CD4-positive, alpha-beta memory T cell (primary cell): ENCODE measurements around the gene TOPBP1. TPM values are rescaled to one million over a fixed set of nuclear protein-coding genes. Genes with fewer than 3 reads are reported as not detected.
A peak's percentile ranks its signal among the peaks of the same experiment; 100 is the strongest.

Experiments used
- CTCF ChIA-PET: fragments of 350-600 bp; sonication (Branson Sonifier 250); formaldehyde crosslinking; loops from one replicate; lab custom pipeline; 2021; ENCODE audit warnings: inconsistent platforms; ENCODE audit not compliant: partially characterized antibody; lab: Charles Lee
- POLR2A ChIA-PET: fragments of 350-600 bp; sonication (Branson Sonifier 250); formaldehyde crosslinking; loops from one replicate; lab custom pipeline; 2021; ENCODE audit not compliant: partially characterized antibody; lab: Charles Lee
- DNase-seq, 5 donors: peaks; one replicate each; pipeline versions ENCODE4 v3.0.0 to v3.0.0-alpha.2; 2020 to 2022; ENCODE audit warnings: mixed read lengths in 1 of 5
- H3K27ac ChIP-seq: one replicate; pipeline ENCODE4 v1.7.0; 2013; ENCODE audit warnings: low read depth, low read length
- H3K27me3 ChIP-seq: 2 replicates; pipeline ENCODE4 v1.7.0; 2013; ENCODE audit warnings: mild to moderate bottlenecking, low read length, moderate library complexity; ENCODE audit not compliant: insufficient read depth
- H3K36me3 ChIP-seq: 2 replicates; pipeline ENCODE4 v1.7.0; 2013; ENCODE audit warnings: mild to moderate bottlenecking, low read length, moderate library complexity; ENCODE audit not compliant: insufficient read depth
- H3K4me1 ChIP-seq: 2 replicates; pipeline ENCODE4 v1.7.0; 2013; ENCODE audit warnings: mild to moderate bottlenecking, low read length, moderate library complexity; ENCODE audit not compliant: insufficient read depth
- H3K4me3 ChIP-seq, 2 donors: one replicate each; pipeline ENCODE4 v1.7.0; 2013; ENCODE audit warnings: low read length in 2 of 2, mild to moderate bottlenecking in 1 of 2
- H3K9me3 ChIP-seq, 2 donors: one replicate each; pipeline ENCODE4 v1.7.0; 2013; ENCODE audit warnings: low read length in 2 of 2, control low read depth in 1 of 2; ENCODE audit not compliant: control insufficient read depth in 1 of 2
- H3K27ac Mint-ChIP-seq, 7 donors: one replicate each; pipeline ENCODE4 v1.8.0; 2020 to 2021; ENCODE audit warnings: mixed read lengths in 7 of 7, mild to moderate bottlenecking in 6 of 7, inconsistent platforms in 3 of 7, moderate library complexity in 3 of 7
- H3K27me3 Mint-ChIP-seq, 2 donors: one replicate each; pipeline ENCODE4 v1.8.0; 2020 to 2021; ENCODE audit warnings: mixed read lengths in 2 of 2
- H3K36me3 Mint-ChIP-seq, 2 donors: one replicate each; pipeline ENCODE4 v1.8.0; 2020 to 2021; ENCODE audit warnings: mixed read lengths in 2 of 2, inconsistent platforms in 1 of 2, mild to moderate bottlenecking in 1 of 2
- H3K4me1 Mint-ChIP-seq, 4 donors: one replicate each; pipeline ENCODE4 v1.8.0; 2020 to 2021; ENCODE audit warnings: mixed read lengths in 4 of 4, mild to moderate bottlenecking in 1 of 4
- H3K4me3 Mint-ChIP-seq, 8 donors: one replicate each; pipeline ENCODE4 v1.8.0; 2020 to 2021; ENCODE audit warnings: mixed read lengths in 8 of 8, mild to moderate bottlenecking in 7 of 8, moderate library complexity in 6 of 8, inconsistent platforms in 3 of 8
- H3K9me3 Mint-ChIP-seq, 8 donors: one replicate each; pipeline ENCODE4 v1.8.0; 2020 to 2021; ENCODE audit warnings: mixed read lengths in 8 of 8, mild to moderate bottlenecking in 5 of 8, inconsistent platforms in 3 of 8, moderate library complexity in 1 of 8
- intact Hi-C: fragments of 100-400 bp; cut with micrococcal nuclease; formaldehyde crosslinking; loops from one replicate; pipeline ENCODE4 v1.15.1; 2023
- polyA plus RNA-seq, 2 donors: library from polyadenylated mRNA; unstranded; fragments of 300-500 nt; fragmentation: Illumina TruSeq; gene quantifications; one replicate each; pipeline ENCODE4 v1.2.3, GENCODE V29; 2021
- total RNA-seq, 2 experiments: library from RNA; stranded (reverse); gene quantifications; one replicate each; pipeline ENCODE4 v1.2.3, GENCODE V29; 2021

TOPBP1 gene
- total and polyA plus RNA-seq, 4 experiments from 2014 or later: 6.1 to 43.2 (median 27.5) TPM

- Histone ChIP-seq H3K36me3 (no peaks in the 10 kb centered on the region), H3K4me3 (peak overlapping the region; percentile 78 to 99), H3K9me3 (no peaks in the 10 kb centered on the region), H3K27ac (peak overlapping the region; percentile 81), H3K4me1 (peaks cover 32% of the 10 kb centered on the region), H3K27me3 (no peaks in the 10 kb centered on the region)
- Mint-ChIP-seq H3K4me1 (peaks cover 29 to 52% (median 40%) of the 10 kb centered on the region in 4 donors), H3K9me3 (no peaks in the 10 kb centered on the region), H3K27me3 (no peaks in the 10 kb centered on the region), H3K36me3 (peaks cover 7 to 34% of the 10 kb centered on the region in 2 donors), H3K4me3 (peak overlapping the region; percentile 98 to 99 (median 98)), H3K27ac (peak overlapping the region; percentile 98 to 99 (median 99))
- intact Hi-C loops: loop anchor here (1.0 to 5.0 kb wide), 5 partner anchors 89 to 935 kb away; partner anchors contain the start of genes ANAPC13, CDV3, CEP63 and SRPRB
- POLR2A ChIA-PET: interaction anchor here (1.3 to 2.9 kb wide), 3 partner anchors 87 to 172 kb away, joined by 5 to 16 read pairs (median 10); partner anchors contain the start of gene CDV3
- DNase-seq: peak in 1 of 5 donors; percentile 70
- CTCF ChIA-PET: interaction anchor here (0.7 kb wide), 1 partner anchor 174 kb away, joined by 3 read pairs; no protein-coding TSS in a partner anchor
These were observed 524 bp upstream of the TOPBP1 start for GRCh38 chr3:133662278-133662651.

GRCh38 chr3:133659806-133660205 is 1.9 kb downstream of the TOPBP1 start:
- ChIA-PET CTCF (no interaction called here), POLR2A (no interaction called here)
- H3K27ac Mint-ChIP-seq: peak overlapping the region; percentile 17 to 75 (median 38)
- peak overlapping the region in 7 of 8 donors; percentile 1 to 91 (median 51) for H3K4me3 Mint-ChIP-seq
- peaks cover 29 to 52% (median 41%) of the 10 kb centered on the region in 4 donors for H3K4me1 Mint-ChIP-seq
- Histone ChIP-seq H3K27ac (no peak overlapping the region), H3K4me1 (peaks cover 32% of the 10 kb centered on the region), H3K36me3 (peaks cover 16% of the 10 kb centered on the region), H3K4me3 (no peak overlapping the region), H3K9me3 (no peaks in the 10 kb centered on the region), H3K27me3 (no peaks in the 10 kb centered on the region)
- H3K36me3 Mint-ChIP-seq: peaks cover 25 to 52% of the 10 kb centered on the region in 2 donors
- no peak for DNase-seq
- no peaks in the 10 kb centered on the region for H3K9me3 Mint-ChIP-seq
- intact Hi-C loops: loop anchor here (5.0 kb wide), 1 partner anchor 827 kb away; the partner anchor contains the start of genes ANAPC13 and CEP63
- H3K27me3 Mint-ChIP-seq: no peaks in the 10 kb centered on the region

- Histone ChIP-seq H3K27ac (no peak overlapping the region), H3K27me3 (no peaks in the 10 kb centered on the region), H3K4me1 (peaks cover 12% of the 10 kb centered on the region), H3K9me3 (no peaks in the 10 kb centered on the region), H3K36me3 (peaks cover 37% of the 10 kb centered on the region), H3K4me3 (no peak overlapping the region)
- Mint-ChIP-seq H3K36me3 (peaks cover 38 to 66% of the 10 kb centered on the region in 2 donors), H3K27ac (no peak overlapping the region), H3K9me3 (no peaks in the 10 kb centered on the region), H3K4me1 (peaks cover 13 to 23% (median 17%) of the 10 kb centered on the region in 4 donors), H3K4me3 (no peak overlapping the region), H3K27me3 (no peaks in the 10 kb centered on the region)
- POLR2A ChIA-PET: interaction anchor here (1.2 kb wide), 1 partner anchor 81 kb away, joined by 5 read pairs; no protein-coding TSS in a partner anchor
- CTCF ChIA-PET: no interaction called here
- no peak for DNase-seq
- intact Hi-C loops: no loop called here
These were observed 5.8 kb downstream of the TOPBP1 start for GRCh38 chr3:133655731-133656515.

- Mint-ChIP-seq H3K27ac (no peak overlapping the region), H3K4me1 (peaks cover 0 to 8% (median under 1%) of the 10 kb centered on the region in 4 donors), H3K36me3 (peaks cover 32 to 64% of the 10 kb centered on the region in 2 donors), H3K27me3 (no peaks in the 10 kb centered on the region), H3K9me3 (no peaks in the 10 kb centered on the region), H3K4me3 (no peak overlapping the region)
- DNase-seq: no peak
- no peak overlapping the region for H3K27ac ChIP-seq
- H3K27me3 ChIP-seq: no peaks in the 10 kb centered on the region
- ChIA-PET POLR2A (no interaction called here), CTCF (interaction anchor here (0.8 to 1.6 kb wide), 2 partner anchors 70 to 161 kb away, joined by 4 to 5 read pairs; no protein-coding TSS in a partner anchor)
- H3K36me3 ChIP-seq: peaks cover 34% of the 10 kb centered on the region
- H3K9me3 ChIP-seq: no peaks in the 10 kb centered on the region
- intact Hi-C loops: no loop called here
- H3K4me3 ChIP-seq: no peak overlapping the region
- H3K4me1 ChIP-seq: no peaks in the 10 kb centered on the region
These were observed 12.2 kb downstream of the TOPBP1 start for GRCh38 chr3:133649486-133650068.

- H3K4me3 Mint-ChIP-seq: no peak overlapping the region
- H3K4me1 Mint-ChIP-seq: peaks cover 0 to 8% (median under 1%) of the 10 kb centered on the region in 4 donors
- POLR2A ChIA-PET: no interaction called here
- H3K36me3 ChIP-seq: peaks cover 31% of the 10 kb centered on the region
- intact Hi-C loops: no loop called here
- no peaks in the 10 kb centered on the region for H3K9me3 ChIP-seq
- no peak for DNase-seq
- no peaks in the 10 kb centered on the region for H3K9me3 Mint-ChIP-seq
- no peak overlapping the region for H3K27ac ChIP-seq
- H3K27ac Mint-ChIP-seq: peak overlapping the region in 1 of 7 donors; percentile 1
- CTCF ChIA-PET: no interaction called here
- no peaks in the 10 kb centered on the region for H3K27me3 Mint-ChIP-seq
- H3K4me3 ChIP-seq: no peak overlapping the region
- no peaks in the 10 kb centered on the region for H3K4me1 ChIP-seq
- peaks cover 45 to 78% of the 10 kb centered on the region in 2 donors for H3K36me3 Mint-ChIP-seq
- H3K27me3 ChIP-seq: no peaks in the 10 kb centered on the region
These were observed 17.0 kb downstream of the TOPBP1 start for GRCh38 chr3:133644768-133645167.

- Histone ChIP-seq H3K36me3 (peaks cover 29% of the 10 kb centered on the region), H3K27me3 (no peaks in the 10 kb centered on the region), H3K9me3 (no peaks in the 10 kb centered on the region), H3K4me1 (no peaks in the 10 kb centered on the region), H3K27ac (no peak overlapping the region), H3K4me3 (no peak overlapping the region)
- H3K9me3 Mint-ChIP-seq: peaks cover 0 to 4% (median 0%) of the 10 kb centered on the region in 8 donors
- ChIA-PET POLR2A (interaction anchor here (0.6 kb wide), 1 partner anchor 69 kb away, joined by 3 read pairs; no protein-coding TSS in a partner anchor), CTCF (no interaction called here)
- H3K27me3 Mint-ChIP-seq: no peaks in the 10 kb centered on the region
- H3K4me3 Mint-ChIP-seq: no peak overlapping the region
- no peak for DNase-seq
- H3K36me3 Mint-ChIP-seq: peaks cover 54 to 80% of the 10 kb centered on the region in 2 donors
- intact Hi-C loops: no loop called here
- H3K27ac Mint-ChIP-seq: peak overlapping the region in 1 of 7 donors; percentile 66
- peaks cover 0 to 8% (median 0%) of the 10 kb centered on the region in 4 donors for H3K4me1 Mint-ChIP-seq
These were observed 18.1 kb downstream of the TOPBP1 start for GRCh38 chr3:133643611-133644010.

- peaks cover 0 to 2% (median 0%) of the 10 kb centered on the region in 4 donors for H3K4me1 Mint-ChIP-seq
- no peaks in the 10 kb centered on the region for H3K27me3 ChIP-seq
- H3K9me3 Mint-ChIP-seq: peaks cover 0 to 4% (median 0%) of the 10 kb centered on the region in 8 donors
- H3K9me3 ChIP-seq: no peaks in the 10 kb centered on the region
- H3K27me3 Mint-ChIP-seq: no peaks in the 10 kb centered on the region
- no peak for DNase-seq
- H3K4me3 ChIP-seq: no peak overlapping the region
- intact Hi-C loops: no loop called here
- ChIA-PET POLR2A (no interaction called here), CTCF (no interaction called here)
- no peaks in the 10 kb centered on the region for H3K4me1 ChIP-seq
- H3K36me3 Mint-ChIP-seq: peaks cover 56 to 84% of the 10 kb centered on the region in 2 donors
- H3K27ac ChIP-seq: no peak overlapping the region
- no peak overlapping the region for H3K4me3 Mint-ChIP-seq
- peaks cover 30% of the 10 kb centered on the region for H3K36me3 ChIP-seq
- H3K27ac Mint-ChIP-seq: no peak overlapping the region
These were observed 20.5 kb downstream of the TOPBP1 start for GRCh38 chr3:133641254-133641653.
